Measurements from ENCODE around the gene COX6A1. TPM values are rescaled to one million over a fixed set of nuclear protein-coding genes. Genes with fewer than 3 reads are reported as not detected.

Gene COX6A1
- total and polyA plus RNA-seq, 2 experiments from 2014 or later: 422 to 1,484 TPM

DNA sequence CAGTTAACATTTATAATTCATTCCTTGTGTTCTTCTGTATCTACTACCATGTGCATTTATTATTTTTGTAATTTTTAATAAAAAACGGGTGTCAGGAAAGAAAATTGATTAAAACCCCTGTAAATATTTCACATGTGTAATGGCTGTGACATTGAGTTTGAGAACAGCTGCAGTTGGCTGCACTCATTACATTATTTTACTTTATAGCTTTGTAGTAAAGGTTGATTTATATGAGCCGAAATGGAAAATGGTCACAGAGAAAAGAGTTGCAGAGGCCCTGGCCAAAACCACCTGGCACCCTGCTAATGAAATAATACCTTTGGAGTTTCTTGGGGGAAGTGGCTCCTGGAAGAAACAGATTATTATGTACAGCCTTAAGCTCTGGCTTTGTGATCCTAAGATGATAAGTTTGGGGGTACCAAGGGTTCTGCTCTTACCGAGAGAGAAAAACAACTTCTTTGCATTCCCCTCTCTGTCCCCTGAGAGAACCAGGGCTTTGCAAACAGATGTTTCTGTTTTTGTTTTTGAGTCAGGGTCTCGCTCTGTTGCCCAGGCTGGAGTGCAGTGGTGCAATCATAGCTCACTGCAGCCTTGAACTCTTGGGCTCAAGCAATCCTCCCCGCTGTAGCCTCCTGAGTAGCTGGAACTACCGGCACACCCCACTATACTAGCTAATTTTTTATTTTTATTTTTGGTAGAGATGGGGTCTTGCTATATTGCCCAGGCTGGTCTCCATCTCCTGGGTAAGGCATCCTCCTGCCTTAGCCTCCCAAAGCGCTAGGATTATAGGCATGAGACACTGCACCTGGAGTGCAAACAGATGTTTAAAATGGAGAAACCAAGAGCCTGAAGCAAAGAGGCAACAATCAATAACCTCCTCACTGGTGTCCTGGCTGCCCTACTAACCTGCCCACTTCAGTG lies 48.3 kb downstream of the COX6A1 start:
- Mint-ChIP-seq H3K9me3 (no peaks in the 10 kb centered on the region), H3K4me1 (no peaks in the 10 kb centered on the region)
- H3K79me2 ChIP-seq (replicated peaks; ENCODE audit: insufficient read depth): no peaks in the 10 kb centered on the region

More for the DNA sequence above, 48.3 kb downstream of the COX6A1 start:
- no peak for DNase-seq (ENCODE audit: low spot score)
- Histone ChIP-seq H3K27me3 (ENCODE audit: insufficient read depth) (no peaks in the 10 kb centered on the region), H3K36me3 (ENCODE audit: insufficient read depth) (no peaks in the 10 kb centered on the region), H3K4me1 (ENCODE audit: insufficient read depth) (no peaks in the 10 kb centered on the region), H3K9me2 (ENCODE audit: insufficient read depth) (no peaks in the 10 kb centered on the region), H3F3A (replicated peaks; ENCODE audit: low read depth) (no peaks in the 10 kb centered on the region), H3K4me2 (no peak overlapping the region), H2AFZ (no peak overlapping the region), H3K4me3 (no peak overlapping the region), H3K27ac (ENCODE audit: low read depth) (no peak overlapping the region), H4K20me1 (replicated peaks; ENCODE audit: insufficient read depth) (no peaks in the 10 kb centered on the region)
- no peak overlapping the region for H3K4me3 Mint-ChIP-seq
- H3K27ac Mint-ChIP-seq: no peak overlapping the region
- peaks cover 2% of the 10 kb centered on the region for H3K27me3 Mint-ChIP-seq (ENCODE audit: insufficient read depth, low read depth, poor library complexity)
- peaks cover 9% of the 10 kb centered on the region; the same call in 1 of the 3 replicates for H3K36me3 Mint-ChIP-seq (ENCODE audit: low read depth)
- TF ChIP-seq CREB1 (CRISPR knock-in tag; IDR thresholded peaks at IDR 0.05; ENCODE audit: low read depth) (no peak), NANOG (IDR thresholded peaks at IDR 0.05; ENCODE audit: borderline replicate concordance) (no peak), STAT1 (IDR thresholded peaks at IDR 0.05; ENCODE audit: unreplicated experiment) (no peak), ZNF114 (CRISPR knock-in tag; IDR thresholded peaks at IDR 0.05) (no peak), POLR2AphosphoS5 (IDR thresholded peaks at IDR 0.05; ENCODE audit: low read depth) (no peak), ZNF331 (CRISPR knock-in tag; IDR thresholded peaks at IDR 0.05; ENCODE audit: low read depth) (no peak), JUNB (IDR thresholded peaks at IDR 0.05; ENCODE audit: unreplicated experiment) (no peak), EZH2phosphoT487 (IDR thresholded peaks at IDR 0.05; ENCODE audit: unreplicated experiment) (no peak), EZH2 (IDR thresholded peaks at IDR 0.05; ENCODE audit: low read depth, unreplicated experiment) (no peak)
- TF ChIP-seq, protein P1, sequence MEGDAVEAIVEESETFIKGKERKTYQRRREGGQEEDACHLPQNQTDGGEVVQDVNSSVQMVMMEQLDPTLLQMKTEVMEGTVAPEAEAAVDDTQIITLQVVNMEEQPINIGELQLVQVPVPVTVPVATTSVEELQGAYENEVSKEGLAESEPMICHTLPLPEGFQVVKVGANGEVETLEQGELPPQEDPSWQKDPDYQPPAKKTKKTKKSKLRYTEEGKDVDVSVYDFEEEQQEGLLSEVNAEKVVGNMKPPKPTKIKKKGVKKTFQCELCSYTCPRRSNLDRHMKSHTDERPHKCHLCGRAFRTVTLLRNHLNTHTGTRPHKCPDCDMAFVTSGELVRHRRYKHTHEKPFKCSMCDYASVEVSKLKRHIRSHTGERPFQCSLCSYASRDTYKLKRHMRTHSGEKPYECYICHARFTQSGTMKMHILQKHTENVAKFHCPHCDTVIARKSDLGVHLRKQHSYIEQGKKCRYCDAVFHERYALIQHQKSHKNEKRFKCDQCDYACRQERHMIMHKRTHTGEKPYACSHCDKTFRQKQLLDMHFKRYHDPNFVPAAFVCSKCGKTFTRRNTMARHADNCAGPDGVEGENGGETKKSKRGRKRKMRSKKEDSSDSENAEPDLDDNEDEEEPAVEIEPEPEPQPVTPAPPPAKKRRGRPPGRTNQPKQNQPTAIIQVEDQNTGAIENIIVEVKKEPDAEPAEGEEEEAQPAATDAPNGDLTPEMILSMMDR (conservative IDR thresholded peaks at IDR 0.05; ENCODE audit: low read depth in 2 of 2): no peak
- TF ChIP-seq, protein P2, sequence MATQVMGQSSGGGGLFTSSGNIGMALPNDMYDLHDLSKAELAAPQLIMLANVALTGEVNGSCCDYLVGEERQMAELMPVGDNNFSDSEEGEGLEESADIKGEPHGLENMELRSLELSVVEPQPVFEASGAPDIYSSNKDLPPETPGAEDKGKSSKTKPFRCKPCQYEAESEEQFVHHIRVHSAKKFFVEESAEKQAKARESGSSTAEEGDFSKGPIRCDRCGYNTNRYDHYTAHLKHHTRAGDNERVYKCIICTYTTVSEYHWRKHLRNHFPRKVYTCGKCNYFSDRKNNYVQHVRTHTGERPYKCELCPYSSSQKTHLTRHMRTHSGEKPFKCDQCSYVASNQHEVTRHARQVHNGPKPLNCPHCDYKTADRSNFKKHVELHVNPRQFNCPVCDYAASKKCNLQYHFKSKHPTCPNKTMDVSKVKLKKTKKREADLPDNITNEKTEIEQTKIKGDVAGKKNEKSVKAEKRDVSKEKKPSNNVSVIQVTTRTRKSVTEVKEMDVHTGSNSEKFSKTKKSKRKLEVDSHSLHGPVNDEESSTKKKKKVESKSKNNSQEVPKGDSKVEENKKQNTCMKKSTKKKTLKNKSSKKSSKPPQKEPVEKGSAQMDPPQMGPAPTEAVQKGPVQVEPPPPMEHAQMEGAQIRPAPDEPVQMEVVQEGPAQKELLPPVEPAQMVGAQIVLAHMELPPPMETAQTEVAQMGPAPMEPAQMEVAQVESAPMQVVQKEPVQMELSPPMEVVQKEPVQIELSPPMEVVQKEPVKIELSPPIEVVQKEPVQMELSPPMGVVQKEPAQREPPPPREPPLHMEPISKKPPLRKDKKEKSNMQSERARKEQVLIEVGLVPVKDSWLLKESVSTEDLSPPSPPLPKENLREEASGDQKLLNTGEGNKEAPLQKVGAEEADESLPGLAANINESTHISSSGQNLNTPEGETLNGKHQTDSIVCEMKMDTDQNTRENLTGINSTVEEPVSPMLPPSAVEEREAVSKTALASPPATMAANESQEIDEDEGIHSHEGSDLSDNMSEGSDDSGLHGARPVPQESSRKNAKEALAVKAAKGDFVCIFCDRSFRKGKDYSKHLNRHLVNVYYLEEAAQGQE (IDR thresholded peaks at IDR 0.05; ENCODE audit: unreplicated experiment): no peak
- TF ChIP-seq, protein P3, sequence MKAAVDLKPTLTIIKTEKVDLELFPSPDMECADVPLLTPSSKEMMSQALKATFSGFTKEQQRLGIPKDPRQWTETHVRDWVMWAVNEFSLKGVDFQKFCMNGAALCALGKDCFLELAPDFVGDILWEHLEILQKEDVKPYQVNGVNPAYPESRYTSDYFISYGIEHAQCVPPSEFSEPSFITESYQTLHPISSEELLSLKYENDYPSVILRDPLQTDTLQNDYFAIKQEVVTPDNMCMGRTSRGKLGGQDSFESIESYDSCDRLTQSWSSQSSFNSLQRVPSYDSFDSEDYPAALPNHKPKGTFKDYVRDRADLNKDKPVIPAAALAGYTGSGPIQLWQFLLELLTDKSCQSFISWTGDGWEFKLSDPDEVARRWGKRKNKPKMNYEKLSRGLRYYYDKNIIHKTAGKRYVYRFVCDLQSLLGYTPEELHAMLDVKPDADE (IDR thresholded peaks at IDR 0.05): no peak
- TF ChIP-seq, protein P4, sequence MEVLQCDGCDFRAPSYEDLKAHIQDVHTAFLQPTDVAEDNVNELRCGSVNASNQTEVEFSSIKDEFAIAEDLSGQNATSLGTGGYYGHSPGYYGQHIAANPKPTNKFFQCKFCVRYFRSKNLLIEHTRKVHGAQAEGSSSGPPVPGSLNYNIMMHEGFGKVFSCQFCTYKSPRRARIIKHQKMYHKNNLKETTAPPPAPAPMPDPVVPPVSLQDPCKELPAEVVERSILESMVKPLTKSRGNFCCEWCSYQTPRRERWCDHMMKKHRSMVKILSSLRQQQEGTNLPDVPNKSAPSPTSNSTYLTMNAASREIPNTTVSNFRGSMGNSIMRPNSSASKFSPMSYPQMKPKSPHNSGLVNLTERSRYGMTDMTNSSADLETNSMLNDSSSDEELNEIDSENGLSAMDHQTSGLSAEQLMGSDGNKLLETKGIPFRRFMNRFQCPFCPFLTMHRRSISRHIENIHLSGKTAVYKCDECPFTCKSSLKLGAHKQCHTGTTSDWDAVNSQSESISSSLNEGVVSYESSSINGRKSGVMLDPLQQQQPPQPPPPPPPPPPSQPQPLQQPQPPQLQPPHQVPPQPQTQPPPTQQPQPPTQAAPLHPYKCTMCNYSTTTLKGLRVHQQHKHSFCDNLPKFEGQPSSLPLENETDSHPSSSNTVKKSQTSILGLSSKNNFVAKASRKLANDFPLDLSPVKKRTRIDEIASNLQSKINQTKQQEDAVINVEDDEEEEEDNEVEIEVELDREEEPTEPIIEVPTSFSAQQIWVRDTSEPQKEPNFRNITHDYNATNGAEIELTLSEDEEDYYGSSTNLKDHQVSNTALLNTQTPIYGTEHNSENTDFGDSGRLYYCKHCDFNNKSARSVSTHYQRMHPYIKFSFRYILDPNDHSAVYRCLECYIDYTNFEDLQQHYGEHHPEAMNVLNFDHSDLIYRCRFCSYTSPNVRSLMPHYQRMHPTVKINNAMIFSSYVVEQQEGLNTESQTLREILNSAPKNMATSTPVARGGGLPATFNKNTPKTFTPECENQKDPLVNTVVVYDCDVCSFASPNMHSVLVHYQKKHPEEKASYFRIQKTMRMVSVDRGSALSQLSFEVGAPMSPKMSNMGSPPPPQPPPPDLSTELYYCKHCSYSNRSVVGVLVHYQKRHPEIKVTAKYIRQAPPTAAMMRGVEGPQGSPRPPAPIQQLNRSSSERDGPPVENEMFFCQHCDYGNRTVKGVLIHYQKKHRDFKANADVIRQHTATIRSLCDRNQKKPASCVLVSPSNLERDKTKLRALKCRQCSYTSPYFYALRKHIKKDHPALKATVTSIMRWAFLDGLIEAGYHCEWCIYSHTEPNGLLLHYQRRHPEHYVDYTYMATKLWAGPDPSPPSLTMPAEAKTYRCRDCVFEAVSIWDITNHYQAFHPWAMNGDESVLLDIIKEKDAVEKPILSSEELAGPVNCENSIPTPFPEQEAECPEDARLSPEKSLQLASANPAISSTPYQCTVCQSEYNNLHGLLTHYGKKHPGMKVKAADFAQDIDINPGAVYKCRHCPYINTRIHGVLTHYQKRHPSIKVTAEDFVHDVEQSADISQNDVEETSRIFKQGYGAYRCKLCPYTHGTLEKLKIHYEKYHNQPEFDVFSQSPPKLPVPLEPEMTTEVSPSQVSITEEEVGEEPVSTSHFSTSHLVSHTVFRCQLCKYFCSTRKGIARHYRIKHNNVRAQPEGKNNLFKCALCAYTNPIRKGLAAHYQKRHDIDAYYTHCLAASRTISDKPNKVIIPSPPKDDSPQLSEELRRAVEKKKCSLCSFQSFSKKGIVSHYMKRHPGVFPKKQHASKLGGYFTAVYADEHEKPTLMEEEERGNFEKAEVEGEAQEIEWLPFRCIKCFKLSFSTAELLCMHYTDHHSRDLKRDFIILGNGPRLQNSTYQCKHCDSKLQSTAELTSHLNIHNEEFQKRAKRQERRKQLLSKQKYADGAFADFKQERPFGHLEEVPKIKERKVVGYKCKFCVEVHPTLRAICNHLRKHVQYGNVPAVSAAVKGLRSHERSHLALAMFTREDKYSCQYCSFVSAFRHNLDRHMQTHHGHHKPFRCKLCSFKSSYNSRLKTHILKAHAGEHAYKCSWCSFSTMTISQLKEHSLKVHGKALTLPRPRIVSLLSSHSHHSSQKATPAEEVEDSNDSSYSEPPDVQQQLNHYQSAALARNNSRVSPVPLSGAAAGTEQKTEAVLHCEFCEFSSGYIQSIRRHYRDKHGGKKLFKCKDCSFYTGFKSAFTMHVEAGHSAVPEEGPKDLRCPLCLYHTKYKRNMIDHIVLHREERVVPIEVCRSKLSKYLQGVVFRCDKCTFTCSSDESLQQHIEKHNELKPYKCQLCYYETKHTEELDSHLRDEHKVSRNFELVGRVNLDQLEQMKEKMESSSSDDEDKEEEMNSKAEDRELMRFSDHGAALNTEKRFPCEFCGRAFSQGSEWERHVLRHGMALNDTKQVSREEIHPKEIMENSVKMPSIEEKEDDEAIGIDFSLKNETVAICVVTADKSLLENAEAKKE (CRISPR knock-in tag; IDR thresholded peaks at IDR 0.05): no peak
- ATAC-seq: no peak
